ENCODE data around the gene SCN1B.
"Not testable (repeated sequence)": the region's sequence is repeated elsewhere in the genome, so short reads cannot be mapped to it uniquely, and the experiment has no call there.

The SCN1B gene

GRCh38 chr19:35030257-35031071 lies at the start of gene SCN1B:
Gene SCN1B (plus strand): TSS chr19:35030470. CDS start chr19:35030821, 351 bp downstream.
- peak in 3 of 4 experiments; percentile 31 to 64 (median 33) for DNase-seq

GRCh38 chr19:34982275-34982674 lies 48.0 kb upstream of the SCN1B start:
- no peak for DNase-seq

GRCh38 chr19:34983786-34984185 lies 46.5 kb upstream of the SCN1B start:
- DNase-seq = no peak

- no peak for DNase-seq
Measured at GRCh38 chr19:34984287-34984686, 46.0 kb upstream of the SCN1B start.

- DNase-seq = peak in 2 of 4 experiments; percentile 24 to 27
Measured at GRCh38 chr19:34985249-34986022, 44.8 kb upstream of the SCN1B start.

GRCh38 chr19:34988119-34988518 lies 42.2 kb upstream of the SCN1B start:
- no peak for DNase-seq

- DNase-seq = no peak
Measured at GRCh38 chr19:34989298-34989697, 41.0 kb upstream of the SCN1B start.

- no peak for DNase-seq
Measured at GRCh38 chr19:34990578-34991192, 39.6 kb upstream of the SCN1B start.

GRCh38 chr19:34991542-34992333 lies 38.5 kb upstream of the SCN1B start:
- no peak for DNase-seq

GRCh38 chr19:34992582-34992981 lies 37.7 kb upstream of the SCN1B start:
- DNase-seq = peak in 1 of 4 experiments; percentile 21

GRCh38 chr19:34994286-34994642 lies 36.0 kb upstream of the SCN1B start:
- DNase-seq = no peak

- DNase-seq = no peak
Measured at GRCh38 chr19:34994643-34995541, 35.4 kb upstream of the SCN1B start.

- no peak for DNase-seq
Measured at GRCh38 chr19:34995551-34995950, 34.7 kb upstream of the SCN1B start.

- no peak for DNase-seq
Measured at GRCh38 chr19:34997071-34997617, 33.1 kb upstream of the SCN1B start.

GRCh38 chr19:34998224-34998623 lies 32.0 kb upstream of the SCN1B start:
- not testable (repeated sequence) for DNase-seq

- no peak for DNase-seq
Measured at GRCh38 chr19:34998777-34999497, 31.3 kb upstream of the SCN1B start.

GRCh38 chr19:34999498-35000337 lies 30.6 kb upstream of the SCN1B start, which contains the start of gene GRAMD1A:
Gene GRAMD1A (plus strand): TSS chr19:35000323. CDS start chr19:35000479, 156 bp downstream.
- DNase-seq = peak; percentile 27 to 69 (median 43)

GRCh38 chr19:35000338-35000646 lies 30.0 kb upstream of the SCN1B start:
- no peak for DNase-seq

- DNase-seq = peak in 2 of 4 experiments; percentile 51 to 52
Measured at GRCh38 chr19:35000647-35001501, 29.4 kb upstream of the SCN1B start.
